Hippocampal formation (tissue), 2 donors: ENCODE data around the gene RRP1B.
A peak's percentile ranks its signal among the peaks of the same experiment; 100 is the strongest.

ENCODE experiments used
- DNase-seq, 2 donors: peaks; one replicate each; lab custom pipeline; 2025; lab: John Stamatoyannopoulos, UW

RRP1B gene

GRCh38 chr21:43721206-43721605, 61.8 kb downstream of the RRP1B start:
- no peak for DNase-seq

GRCh38 chr21:43721939-43722338, 62.6 kb downstream of the RRP1B start:
- DNase-seq: no peak

GRCh38 chr21:43723648-43724047, 64.3 kb downstream of the RRP1B start:
- no peak for DNase-seq

GRCh38 chr21:43726686-43727518, 67.5 kb downstream of the RRP1B start:
- no peak for DNase-seq

- DNase-seq: no peak
Measured at GRCh38 chr21:43727519-43728153, 68.3 kb downstream of the RRP1B start.

- peak in 1 of 2 donors; percentile 58 for DNase-seq
Measured at GRCh38 chr21:43728154-43728466, 68.8 kb downstream of the RRP1B start.

- peak; percentile 78 to 79 for DNase-seq
Measured at GRCh38 chr21:43728467-43729390, 69.4 kb downstream of the RRP1B start.

GRCh38 chr21:43731476-43731875, 72.1 kb downstream of the RRP1B start:
- DNase-seq: no peak

- peak; percentile 31 for DNase-seq
Measured at GRCh38 chr21:43731891-43732711, 72.7 kb downstream of the RRP1B start.

GRCh38 chr21:43733060-43733459, 73.7 kb downstream of the RRP1B start:
- DNase-seq: no peak

- DNase-seq: peak in 1 of 2 donors; percentile 23
Measured at GRCh38 chr21:43733529-43734071, 74.2 kb downstream of the RRP1B start.

- DNase-seq: no peak
Measured at GRCh38 chr21:43734131-43734927, 75.0 kb downstream of the RRP1B start.

GRCh38 chr21:43734928-43735229, 75.5 kb downstream of the RRP1B start:
- DNase-seq: no peak

- DNase-seq: no peak
Measured at GRCh38 chr21:43735236-43736091, 76.1 kb downstream of the RRP1B start.

GRCh38 chr21:43736224-43736883, 77.0 kb downstream of the RRP1B start:
- no peak for DNase-seq

- DNase-seq: no peak
Measured at GRCh38 chr21:43737158-43737950, 78.0 kb downstream of the RRP1B start.

- no peak for DNase-seq
Measured at GRCh38 chr21:43739621-43740435, 80.5 kb downstream of the RRP1B start.
